ENCODE data around the gene CATSPERZ.
"Not testable (repeated sequence)": the region's sequence is repeated elsewhere in the genome, so short reads cannot be mapped to it uniquely, and the experiment has no call there.

GRCh38 chr11:64323984-64324383 is 23.8 kb downstream of the CATSPERZ start:
- TF ChIP-seq, protein P1, sequence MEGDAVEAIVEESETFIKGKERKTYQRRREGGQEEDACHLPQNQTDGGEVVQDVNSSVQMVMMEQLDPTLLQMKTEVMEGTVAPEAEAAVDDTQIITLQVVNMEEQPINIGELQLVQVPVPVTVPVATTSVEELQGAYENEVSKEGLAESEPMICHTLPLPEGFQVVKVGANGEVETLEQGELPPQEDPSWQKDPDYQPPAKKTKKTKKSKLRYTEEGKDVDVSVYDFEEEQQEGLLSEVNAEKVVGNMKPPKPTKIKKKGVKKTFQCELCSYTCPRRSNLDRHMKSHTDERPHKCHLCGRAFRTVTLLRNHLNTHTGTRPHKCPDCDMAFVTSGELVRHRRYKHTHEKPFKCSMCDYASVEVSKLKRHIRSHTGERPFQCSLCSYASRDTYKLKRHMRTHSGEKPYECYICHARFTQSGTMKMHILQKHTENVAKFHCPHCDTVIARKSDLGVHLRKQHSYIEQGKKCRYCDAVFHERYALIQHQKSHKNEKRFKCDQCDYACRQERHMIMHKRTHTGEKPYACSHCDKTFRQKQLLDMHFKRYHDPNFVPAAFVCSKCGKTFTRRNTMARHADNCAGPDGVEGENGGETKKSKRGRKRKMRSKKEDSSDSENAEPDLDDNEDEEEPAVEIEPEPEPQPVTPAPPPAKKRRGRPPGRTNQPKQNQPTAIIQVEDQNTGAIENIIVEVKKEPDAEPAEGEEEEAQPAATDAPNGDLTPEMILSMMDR (IDR thresholded peaks at IDR 0.05), result not testable (repeated sequence)
- not testable (repeated sequence) for TF ChIP-seq POLR2A, POLR2AphosphoS5 (IDR thresholded peaks at IDR 0.05)
